ENCODE data around the gene ESRRG.

The ESRRG gene

GRCh38 chr1:216616425-216616824 is 106.8 kb downstream of the ESRRG start:
- no peaks in the 10 kb centered on the region for H3K27me3 ChIP-seq
- H3K4me1 ChIP-seq = no peaks in the 10 kb centered on the region
- DNase-seq = no peak
- no peak overlapping the region for H3K4me3 ChIP-seq
- intact Hi-C loops (cut with DNase I; ENCODE audit: low total_unique reads) = no loop called here
- TF ChIP-seq CTCF (IDR thresholded peaks at IDR 0.05) = no peak
- H3K9me3 ChIP-seq = no peaks in the 10 kb centered on the region
- no peak overlapping the region for H3K27ac ChIP-seq
- H3K36me3 ChIP-seq = no peaks in the 10 kb centered on the region

DNA sequence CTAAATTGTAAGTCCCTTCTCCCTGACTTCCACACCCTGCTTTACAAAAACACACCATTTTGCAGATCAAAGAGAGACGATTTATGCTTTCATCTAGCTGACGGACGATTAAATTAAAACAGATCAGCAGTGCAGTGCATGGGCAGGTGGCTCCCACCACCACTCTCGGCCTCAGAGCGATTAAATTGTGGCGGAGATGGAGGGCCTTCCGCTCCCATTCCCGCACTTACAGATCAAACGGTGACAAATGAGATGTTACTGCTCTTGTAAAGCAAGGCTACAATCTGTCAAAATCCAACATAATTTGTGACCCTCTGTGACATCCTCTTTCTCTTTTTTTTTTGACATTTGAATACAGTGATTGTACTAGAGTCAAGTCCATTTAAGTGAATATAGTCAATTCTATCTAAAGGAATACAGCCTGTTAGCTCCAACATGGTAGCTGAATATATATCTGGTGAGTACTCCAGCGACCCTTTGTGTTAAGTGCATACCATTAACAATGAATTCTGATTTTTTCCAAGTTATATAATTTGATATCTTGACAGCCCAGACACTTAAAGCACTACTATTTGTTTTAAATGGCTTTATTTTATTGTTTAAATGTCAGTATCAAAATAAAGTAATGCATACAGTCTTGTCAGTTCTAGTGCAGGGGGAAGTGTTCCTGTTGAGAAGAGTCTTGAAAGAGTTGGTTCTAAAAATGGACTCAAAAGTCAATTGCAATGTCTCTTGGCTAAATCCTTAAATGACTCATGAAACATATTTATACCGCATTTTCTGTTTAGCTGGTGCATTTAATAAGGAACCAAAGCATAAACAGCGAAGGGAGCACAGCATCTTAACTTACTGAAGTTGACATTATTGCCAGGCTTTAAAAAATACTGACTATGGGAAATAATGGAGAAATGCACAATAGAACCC is 109.0 kb downstream of the ESRRG start:
- Histone ChIP-seq H3K27me3 (no peaks in the 10 kb centered on the region), H3K4me1 (no peaks in the 10 kb centered on the region), H3K27ac (no peak overlapping the region), H3K36me3 (no peaks in the 10 kb centered on the region), H3K4me3 (no peak overlapping the region), H3K9me3 (no peaks in the 10 kb centered on the region)
- intact Hi-C loops (cut with DNase I; ENCODE audit: low total_unique reads) = no loop called here
- TF ChIP-seq CTCF (IDR thresholded peaks at IDR 0.05) = no peak
- no peak for DNase-seq

DNA sequence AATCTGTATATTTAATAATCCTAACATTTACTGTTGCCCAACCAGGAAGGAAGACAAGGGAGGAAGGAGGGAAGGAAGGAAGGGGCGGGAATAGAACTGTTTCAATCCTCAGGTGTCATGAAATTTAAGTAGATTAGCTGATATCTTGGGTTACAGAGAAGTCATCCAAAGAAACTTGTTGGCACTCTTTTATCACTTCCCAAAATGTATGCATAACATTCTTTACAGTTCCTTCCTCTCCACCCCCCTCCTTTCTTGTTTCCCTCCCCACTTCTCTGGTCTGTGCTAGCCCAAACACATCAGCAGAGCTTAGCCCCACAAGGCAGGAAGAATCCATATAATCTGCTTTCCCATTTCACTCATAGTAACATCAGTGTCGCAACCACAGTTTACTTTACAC is 110.9 kb downstream of the ESRRG start:
- Histone ChIP-seq H3K27me3 (no peaks in the 10 kb centered on the region), H3K9me3 (no peaks in the 10 kb centered on the region), H3K27ac (no peak overlapping the region), H3K4me1 (no peaks in the 10 kb centered on the region), H3K4me3 (no peak overlapping the region), H3K36me3 (no peaks in the 10 kb centered on the region)
- intact Hi-C loops (cut with DNase I; ENCODE audit: low total_unique reads) = no loop called here
- no peak for DNase-seq
- no peak for TF ChIP-seq CTCF (IDR thresholded peaks at IDR 0.05)

GRCh38 chr1:216607067-216607697 is 116.0 kb downstream of the ESRRG start:
- Histone ChIP-seq H3K27me3 (no peaks in the 10 kb centered on the region), H3K36me3 (no peaks in the 10 kb centered on the region), H3K9me3 (no peaks in the 10 kb centered on the region), H3K4me1 (no peaks in the 10 kb centered on the region), H3K27ac (no peak overlapping the region), H3K4me3 (no peak overlapping the region)
- DNase-seq = no peak
- no peak for TF ChIP-seq CTCF (IDR thresholded peaks at IDR 0.05)
- intact Hi-C loops (cut with DNase I; ENCODE audit: low total_unique reads) = no loop called here

- H3K9me3 ChIP-seq = no peaks in the 10 kb centered on the region
- no peaks in the 10 kb centered on the region for H3K36me3 ChIP-seq
- DNase-seq = no peak
- intact Hi-C loops (cut with DNase I; ENCODE audit: low total_unique reads) = no loop called here
- H3K4me1 ChIP-seq = no peaks in the 10 kb centered on the region
- no peaks in the 10 kb centered on the region for H3K27me3 ChIP-seq
- no peak overlapping the region for H3K27ac ChIP-seq
- no peak for TF ChIP-seq CTCF (IDR thresholded peaks at IDR 0.05)
- no peak overlapping the region for H3K4me3 ChIP-seq
Observed at GRCh38 chr1:216606047-216606637, 117.1 kb downstream of the ESRRG start.

All from tibial artery (tissue), 4 donors.